ENCODE measurements around the gene PCGF2.

The PCGF2 gene

GRCh38 chr17:38716368-38717005, 31.6 kb downstream of the PCGF2 start:
- DNase-seq = no peak

DNA sequence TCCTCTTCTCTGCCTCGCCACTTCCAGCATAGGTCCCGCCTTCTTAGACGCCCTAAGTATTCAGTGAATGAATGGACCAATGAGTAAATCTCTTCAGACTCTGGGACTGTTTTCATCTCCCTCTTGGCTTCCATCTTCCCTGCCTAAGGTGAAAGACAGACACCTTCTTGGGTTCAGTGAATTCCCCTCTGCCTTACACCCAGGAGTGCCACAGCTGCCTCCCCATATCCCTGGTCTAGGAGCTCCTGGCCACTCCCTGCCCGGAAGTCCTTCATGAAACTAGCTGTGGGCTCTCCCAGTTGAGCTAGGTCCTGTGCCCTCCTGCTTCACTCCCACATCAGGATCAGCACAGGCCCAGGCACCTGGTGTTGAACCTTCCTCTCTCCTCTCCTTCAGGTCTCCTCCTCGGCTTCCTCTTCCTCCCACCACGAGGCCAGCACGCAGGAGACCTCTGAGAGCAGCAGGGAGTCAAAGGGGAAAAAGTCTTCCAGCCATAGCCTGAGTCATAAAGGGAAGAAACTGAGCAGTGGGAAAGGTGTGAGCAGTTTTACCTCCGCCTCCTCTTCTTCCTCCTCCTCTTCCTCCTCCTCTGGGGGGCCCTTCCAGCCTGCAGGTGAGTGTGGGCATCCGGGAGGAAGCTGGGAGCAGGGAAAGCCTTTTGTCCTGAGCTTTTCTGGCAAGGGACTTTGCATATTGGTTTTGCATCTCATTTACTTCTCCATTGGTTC, 32.8 kb downstream of the PCGF2 start:
- DNase-seq = no peak

GRCh38 chr17:38713456-38714075, 34.6 kb downstream of the PCGF2 start:
- DNase-seq = no peak

DNA sequence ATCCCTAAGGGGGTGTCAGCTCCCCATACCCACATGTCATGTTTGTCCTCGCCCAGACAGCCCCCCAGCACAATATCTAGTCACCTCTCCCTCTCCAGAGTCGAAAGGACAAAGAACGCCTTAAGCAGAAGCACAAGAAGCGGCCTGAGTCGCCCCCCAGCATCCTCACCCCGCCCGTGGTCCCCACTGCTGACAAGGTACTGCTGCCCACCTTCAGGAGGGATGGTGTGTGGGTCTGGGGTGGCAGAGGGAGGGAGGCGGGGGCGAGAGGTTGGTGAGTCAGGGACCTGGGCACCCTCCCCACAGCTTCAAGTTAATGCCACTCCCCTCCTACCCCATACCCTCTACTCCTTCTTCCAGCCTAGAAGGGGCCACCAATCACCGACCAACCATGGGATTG, 35.5 kb downstream of the PCGF2 start:
- no peak for DNase-seq

GRCh38 chr17:38711792-38712571, 36.2 kb downstream of the PCGF2 start:
- no peak for DNase-seq

- no peak for DNase-seq
These were observed 37.2 kb downstream of the PCGF2 start for GRCh38 chr17:38710985-38711384.

DNA sequence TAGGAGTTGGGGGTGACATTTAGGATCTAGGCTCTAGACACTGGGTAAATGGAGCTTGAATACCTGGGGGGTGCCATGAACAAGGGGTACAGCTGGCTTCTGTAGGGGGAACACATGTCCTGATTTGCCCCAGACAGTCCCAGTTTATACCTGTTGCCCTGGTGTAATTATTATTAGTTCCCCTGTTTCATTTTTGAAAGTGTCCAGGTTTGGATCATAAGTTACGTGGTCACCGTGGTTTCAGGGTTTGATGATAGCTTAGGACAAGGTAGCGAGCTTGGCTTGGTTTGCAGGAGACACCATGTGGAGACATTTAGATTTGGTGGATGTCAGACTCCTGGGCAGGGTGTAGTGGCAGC, 37.6 kb downstream of the PCGF2 start:
- DNase-seq = no peak

DNA sequence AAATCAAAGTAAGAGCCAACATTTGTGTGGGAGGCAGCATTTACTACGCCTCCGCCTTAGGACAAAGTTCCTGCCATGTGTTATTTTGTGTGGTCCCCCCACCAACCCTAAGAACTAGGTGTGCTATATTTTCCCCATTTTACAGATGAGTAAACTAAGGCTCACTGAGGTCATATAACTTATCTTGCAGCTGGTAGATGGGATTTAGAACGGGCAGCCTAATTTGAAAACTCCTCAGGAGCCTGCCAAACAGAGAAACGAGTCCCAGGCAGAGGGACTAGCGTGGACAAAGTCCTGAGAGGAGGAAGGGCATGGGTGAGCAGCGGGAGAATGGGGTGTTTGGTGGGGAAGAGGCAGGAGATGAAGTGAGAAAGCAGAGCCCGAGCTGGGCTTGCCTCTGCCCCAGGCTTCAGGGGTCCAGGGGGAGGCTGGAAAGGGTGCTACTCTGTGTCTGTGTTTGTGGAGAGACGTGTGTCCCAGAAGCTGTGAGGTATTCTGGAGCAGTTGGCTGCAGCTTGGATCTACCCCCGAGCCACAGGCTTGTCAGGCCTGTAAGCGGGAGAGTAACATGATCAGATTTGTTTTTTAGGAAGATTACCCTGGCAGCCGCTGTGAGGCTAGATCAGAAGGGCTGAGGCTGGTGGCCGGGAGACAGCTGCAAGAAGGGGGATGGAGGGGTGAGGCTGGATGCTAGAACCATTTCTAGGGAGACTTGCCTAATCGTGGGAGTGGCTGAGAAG, 38.1 kb downstream of the PCGF2 start:
- no peak for DNase-seq

DNA sequence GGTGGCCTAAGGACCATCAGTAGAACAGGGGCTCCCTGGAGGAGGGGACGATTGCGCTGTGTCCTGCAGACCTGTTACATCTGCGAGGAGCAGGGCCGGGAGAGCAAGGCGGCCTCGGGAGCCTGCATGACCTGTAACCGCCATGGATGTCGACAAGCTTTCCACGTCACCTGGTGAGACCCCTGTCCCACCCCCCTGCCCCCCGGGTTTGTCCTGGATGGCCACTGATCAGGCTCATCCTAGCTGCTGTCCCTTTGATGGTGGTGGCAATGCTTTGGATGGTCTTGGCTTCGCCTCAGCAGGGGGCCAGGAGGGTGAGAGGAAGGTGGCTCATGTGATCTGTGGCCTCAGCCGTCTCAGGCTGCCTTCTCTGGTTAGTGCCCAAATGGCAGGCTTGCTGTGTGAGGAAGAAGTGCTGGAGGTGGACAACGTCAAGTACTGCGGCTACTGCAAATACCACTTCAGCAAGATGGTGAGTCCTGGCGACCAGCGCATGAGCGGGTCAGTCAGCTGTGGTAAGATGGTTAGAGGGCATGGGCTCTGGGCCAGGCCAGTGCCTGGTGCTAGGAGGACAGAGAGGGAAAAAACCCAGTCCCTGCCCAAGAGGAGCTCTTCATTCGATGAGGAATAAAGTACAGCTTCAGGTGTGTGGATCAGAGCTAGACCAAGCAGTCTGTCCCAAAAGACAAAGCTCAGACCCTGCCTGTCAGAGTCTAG, 38.9 kb downstream of the PCGF2 start:
- DNase-seq = no peak

DNA sequence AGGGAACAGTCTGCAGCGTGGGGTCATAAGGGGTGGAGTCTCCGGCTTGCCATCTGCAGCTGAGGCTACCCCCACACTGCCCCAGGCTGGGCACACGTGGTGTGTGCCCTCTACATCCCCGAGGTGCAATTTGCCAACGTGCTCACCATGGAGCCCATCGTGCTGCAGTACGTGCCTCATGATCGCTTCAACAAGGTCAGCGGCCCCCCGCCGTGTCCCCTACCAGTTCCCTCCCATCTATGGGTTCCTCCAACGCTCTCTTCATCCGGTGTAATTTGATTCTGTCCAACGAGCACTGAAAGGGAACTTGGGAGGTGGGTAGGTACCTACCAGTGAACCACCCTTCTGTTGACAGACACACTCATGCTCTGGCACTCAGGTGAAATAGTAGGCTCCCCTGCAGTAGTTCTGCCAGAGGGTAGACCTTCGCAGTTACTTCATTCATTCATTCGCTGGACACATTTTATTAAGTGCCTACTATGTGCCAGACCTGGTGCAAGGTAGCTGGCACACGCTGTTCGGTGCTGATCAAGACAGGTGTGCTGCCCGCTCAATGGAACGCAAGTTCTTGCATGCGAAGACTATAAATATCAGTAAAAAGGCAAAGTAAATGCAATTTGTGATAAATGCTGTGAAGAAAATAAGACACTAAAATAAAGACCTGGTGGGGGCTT, 40.3 kb downstream of the PCGF2 start:
- DNase-seq = no peak

DNA sequence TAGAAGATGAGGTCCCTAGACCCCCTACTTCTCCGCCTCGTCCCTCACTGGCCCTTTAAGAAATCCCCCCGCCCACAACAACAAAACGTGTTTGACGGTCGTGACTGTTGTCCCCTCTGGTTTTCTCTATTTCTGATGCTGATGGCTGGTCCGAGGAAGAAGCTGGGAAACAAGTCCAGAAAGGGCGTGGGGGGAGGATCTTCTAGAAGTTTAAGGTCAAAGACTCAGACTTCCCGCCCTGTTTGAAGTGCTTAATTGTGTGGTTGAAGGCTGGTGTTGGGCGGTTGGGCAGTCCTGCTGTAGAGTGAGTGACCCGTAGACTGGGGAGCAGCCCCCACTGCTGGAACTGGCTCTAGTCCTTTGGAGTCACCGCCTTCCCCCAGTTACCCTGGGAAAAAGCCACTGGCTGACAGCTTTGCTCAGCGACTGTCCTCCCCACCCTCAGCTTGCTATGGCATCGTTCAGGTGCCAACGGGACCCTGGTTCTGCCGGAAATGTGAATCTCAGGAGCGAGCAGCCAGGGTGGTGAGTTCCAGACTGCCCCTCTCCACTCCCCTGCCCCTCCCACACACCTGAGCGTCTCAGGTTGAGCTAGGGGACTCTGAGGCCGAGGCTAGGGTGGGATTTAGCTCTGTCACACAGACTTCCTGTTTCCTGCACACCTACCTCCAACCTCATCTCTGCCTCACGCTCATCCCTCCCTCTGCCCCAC, 41.5 kb downstream of the PCGF2 start:
- DNase-seq = peak in 1 of 2 donors; percentile 49

DNA sequence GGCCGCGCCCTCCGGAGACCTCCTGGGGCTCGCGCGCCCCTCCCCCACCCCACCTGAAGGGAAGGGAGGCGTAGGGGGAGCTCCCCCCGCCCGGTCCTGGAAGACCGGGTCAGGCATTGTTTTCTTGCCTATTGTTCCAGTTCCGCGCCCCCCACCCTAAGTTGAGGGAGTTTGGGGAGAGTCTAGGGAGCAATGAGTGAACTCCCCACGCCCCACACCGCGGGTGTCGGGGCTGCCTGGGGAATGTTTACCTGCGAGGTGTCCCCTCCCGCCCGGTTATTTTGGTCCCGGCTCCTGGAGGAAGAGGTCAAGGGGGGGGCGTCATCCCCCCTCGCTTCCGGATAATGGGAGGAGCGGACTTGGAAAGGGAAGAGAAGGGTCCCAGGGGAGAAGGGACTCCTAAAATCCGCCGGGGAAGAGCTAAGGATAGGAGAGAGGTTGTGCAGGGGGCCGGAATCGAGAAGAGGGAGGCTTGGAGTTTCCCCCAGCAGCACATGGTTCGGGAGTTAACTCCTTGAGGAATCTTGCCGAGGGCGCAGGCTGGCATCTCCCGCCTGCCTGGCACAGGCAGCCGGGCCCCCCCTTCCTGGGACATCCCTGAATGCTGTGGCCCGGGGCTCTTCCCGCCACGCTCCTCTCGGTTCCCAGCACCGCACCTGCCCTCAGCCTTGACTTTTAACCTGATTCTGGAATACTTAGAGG, 42.2 kb downstream of the PCGF2 start:
- DNase-seq = peak in 1 of 2 donors; percentile 39

DNA sequence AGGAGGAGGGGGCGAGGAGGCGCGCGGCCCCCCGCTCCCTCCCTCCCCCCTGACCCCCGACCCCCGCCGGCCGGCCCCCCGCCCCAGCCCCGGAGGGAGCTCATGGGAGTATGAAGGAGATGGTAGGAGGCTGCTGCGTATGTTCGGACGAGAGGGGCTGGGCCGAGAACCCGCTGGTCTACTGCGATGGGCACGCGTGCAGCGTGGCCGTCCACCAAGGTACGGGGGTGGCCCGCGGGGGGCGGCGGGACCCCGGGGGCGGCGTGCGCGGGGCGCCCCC, 42.7 kb downstream of the PCGF2 start:
- DNase-seq = no peak

DNA sequence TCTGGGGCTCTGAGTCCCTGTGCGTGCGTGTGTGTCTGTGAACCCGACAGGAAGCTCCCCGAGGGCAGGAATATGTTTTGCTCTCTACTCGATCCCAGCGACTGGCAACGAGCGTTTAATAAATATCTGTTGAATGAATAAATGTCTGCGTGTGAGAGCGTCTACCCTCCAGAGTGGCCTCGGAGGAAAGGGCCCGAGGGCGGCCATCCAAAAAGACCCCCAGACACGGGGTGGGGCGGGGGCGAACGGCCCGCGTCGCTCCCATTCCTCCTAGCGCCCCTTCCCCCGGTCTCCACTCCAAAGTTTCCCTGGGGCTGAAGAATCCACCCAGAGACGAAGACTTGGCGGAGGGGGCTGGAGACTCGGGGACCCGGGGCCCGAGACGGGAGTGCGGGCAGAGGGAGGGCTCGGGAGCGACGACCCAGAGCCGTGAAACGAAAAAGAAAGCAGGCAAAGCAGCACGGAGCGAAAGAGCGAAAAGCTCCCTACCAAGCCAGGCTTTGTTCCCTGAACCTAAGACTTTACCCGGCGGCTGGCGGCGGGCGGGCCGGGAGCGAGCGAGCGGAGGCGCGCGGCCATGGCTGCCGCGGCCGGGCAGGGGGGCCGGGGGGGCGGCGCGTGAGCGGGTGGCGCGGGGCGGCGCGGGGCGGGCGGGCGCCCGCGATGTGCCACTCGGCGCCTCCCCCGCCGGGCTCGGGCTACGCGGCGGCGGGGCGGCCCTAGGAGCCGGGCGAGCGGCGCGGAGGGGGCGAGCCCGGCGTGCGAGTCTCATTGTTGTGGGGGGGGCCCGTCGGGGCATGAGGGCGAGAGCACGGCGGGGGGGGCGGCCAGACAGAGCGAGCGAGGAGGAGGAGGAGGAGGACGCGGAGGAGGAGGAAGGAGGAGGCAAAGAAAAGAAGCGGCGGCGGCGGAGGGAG, 43.3 kb downstream of the PCGF2 start, which contains the start of gene MLLT6:
Gene MLLT6 (plus strand): TSS at position 668 of the 917 bp plus-strand sequence. CDS start 360 bp downstream, outside the sequence.
- peak; percentile 84 to 91 for DNase-seq

- DNase-seq = peak; percentile 83 to 85
These were observed 44.2 kb downstream of the PCGF2 start for GRCh38 chr17:38703742-38704605.

DNA sequence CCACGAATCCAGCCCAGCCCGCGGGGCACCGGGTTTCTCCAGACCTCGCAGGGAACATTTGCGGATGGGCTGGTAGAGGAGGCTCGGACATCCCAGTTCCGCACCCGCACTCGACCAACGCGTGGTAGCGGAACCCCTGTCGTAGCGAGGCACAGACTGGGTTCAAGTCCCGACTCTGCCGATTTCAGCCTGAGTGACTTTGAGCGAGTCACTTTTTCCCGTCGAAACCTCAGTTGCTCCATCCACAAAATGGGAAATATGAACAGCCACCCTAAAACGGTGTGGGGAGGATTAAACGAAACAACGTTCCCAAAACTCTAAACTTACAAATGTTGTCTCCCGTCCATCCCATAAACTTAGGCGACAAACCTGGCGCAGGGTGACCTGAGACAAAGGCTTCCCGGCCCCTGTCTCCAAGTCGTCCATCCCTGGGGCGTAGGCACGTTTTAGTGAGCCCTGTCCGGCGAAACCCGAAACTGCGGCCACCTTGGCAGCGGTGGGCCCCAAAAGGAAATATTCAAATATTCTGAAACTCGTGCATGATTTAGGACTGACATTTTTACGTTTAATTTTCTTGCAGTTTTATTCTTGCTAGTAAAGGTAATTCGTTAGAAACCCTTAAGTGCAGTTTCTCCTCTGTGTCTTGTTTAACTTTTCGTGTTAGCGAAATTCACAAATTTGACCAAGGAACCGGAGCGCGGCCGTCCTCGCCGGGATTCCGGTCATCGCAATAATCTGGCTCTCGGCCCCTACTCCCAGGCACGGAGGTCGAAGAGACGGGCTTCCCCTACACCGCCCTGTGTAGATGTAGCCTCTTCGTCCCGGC, 45.0 kb downstream of the PCGF2 start:
- DNase-seq = no peak

Measured in CD4-positive, alpha-beta T cell treated with Interferon alpha-2 for 1 hour (primary cell).